GM12878 (cell line): Measurements from ENCODE around the gene IGLL5. TPM values are rescaled to one million over a fixed set of nuclear protein-coding genes. Genes with fewer than 3 reads are reported as not detected.

Experiments
- ATAC-seq: fragments of 200-7000 bp; cut with Tn5 transposase; 3 replicates; pipeline ENCODE4 v1.9.1; 2020; ENCODE audit warnings: mild to moderate bottlenecking, moderate library complexity
- BruUV-seq: library from RNA; stranded (reverse); fragments of 400-500 nt; replicated peaks from 2 replicates; lab custom pipeline; 2021; lab: Mats Ljungman, UMichigan
- CTCF ChIA-PET: fragments of 300-600 bp; sonication (Branson Sonifier 250); formaldehyde crosslinking; extraction: SDS; loops from one replicate; lab custom pipeline; 2021; ENCODE audit warnings: inconsistent platforms; lab: Yijun Ruan, JAX
- POLR2A ChIA-PET: fragments of 350-600 bp; formaldehyde crosslinking; extraction: SDS; loops from one replicate; lab custom pipeline; 2021; ENCODE audit warnings: inconsistent platforms; lab: Charles Lee
- RAD21 ChIA-PET: fragments of 300-600 bp; sonication (Branson Sonifier 250); formaldehyde crosslinking; loops from one replicate; lab custom pipeline; 2023; ENCODE audit warnings: antibody characterized with exemption; ENCODE audit not compliant: unreplicated experiment; lab: Charles Lee
- SMC1A ChIA-PET: fragments of 300-600 bp; sonication (Branson Sonifier 250); formaldehyde crosslinking; loops from one replicate; lab custom pipeline; 2023; ENCODE audit not compliant: unreplicated experiment, uncharacterized antibody; lab: Charles Lee
- DNase-seq: peaks from one replicate; pipeline ENCODE4 v3.0.0-alpha.2; 2011; ENCODE audit warnings: low read depth, low spot score
- FAIRE-seq: peaks from 3 replicates; lab custom pipeline; 2011; peaks lifted over from hg19 to GRCh38; lab: Jason Lieb, UNC
- H2AFZ ChIP-seq: 2 replicates; pipeline ENCODE4 v1.6.0; 2011; ENCODE audit warnings: low read depth, low read length, control low read depth; ENCODE audit not compliant: control insufficient read depth
- H3K27ac ChIP-seq: 2 replicates; pipeline ENCODE4 v1.5.1; 2011; ENCODE audit warnings: control low read depth; ENCODE audit not compliant: control insufficient read depth, insufficient read depth
- H3K27me3 ChIP-seq, 2 experiments: replicated peaks in 1 of 2; 2 replicates each; pipeline versions ENCODE4 v1.6.0 to v1.6.1; 2011; ENCODE audit warnings: low read length in 1 of 2; ENCODE audit not compliant: control insufficient read depth in 2 of 2, insufficient read depth in 2 of 2
- H3K36me3 ChIP-seq, 2 experiments: 2 replicates each; pipeline ENCODE4 v1.5.1; 2011; ENCODE audit warnings: low read length in 1 of 2; ENCODE audit not compliant: control insufficient read depth in 2 of 2, insufficient read depth in 2 of 2
- H3K4me1 ChIP-seq: 2 replicates; pipeline ENCODE4 v1.6.1; 2011; ENCODE audit warnings: mild to moderate bottlenecking, low read length, moderate library complexity, mixed read lengths; ENCODE audit not compliant: control insufficient read depth, insufficient read depth
- H3K4me2 ChIP-seq: 2 replicates; pipeline ENCODE4 v1.6.0; 2011; ENCODE audit warnings: control low read depth; ENCODE audit not compliant: control insufficient read depth, insufficient read depth
- H3K4me3 ChIP-seq: fragments of 200-600 bp; sonication (generic); 2 replicates; pipeline ENCODE4 v1.5.1; 2016
- H3K79me2 ChIP-seq: 2 replicates; pipeline ENCODE4 v1.6.0; 2011; ENCODE audit warnings: low read length; ENCODE audit not compliant: control insufficient read depth, insufficient read depth
- H3K9ac ChIP-seq: 2 replicates; pipeline ENCODE4 v1.8.0; 2011; ENCODE audit warnings: low read length, control low read depth, mixed read lengths; ENCODE audit not compliant: control insufficient read depth, insufficient read depth
- H3K9me3 ChIP-seq: replicated peaks from 3 replicates; pipeline ENCODE4 v1.5.1; 2011; ENCODE audit warnings: mild to moderate bottlenecking, low read length; ENCODE audit not compliant: control insufficient read depth, insufficient read depth
- H4K20me1 ChIP-seq: 2 replicates; pipeline ENCODE4 v1.6.0; 2011; ENCODE audit not compliant: control insufficient read depth, insufficient read depth
- RBBP5 ChIP-seq: fragments of 200-600 bp; sonication (generic); conservative IDR thresholded peaks from 2 replicates; pipeline ENCODE4 v1.6.1; 2016
- SPI1 ChIP-seq: IDR thresholded peaks from 2 replicates; pipeline ENCODE4 v1.6.1; 2011; ENCODE audit warnings: low read depth, mild to moderate bottlenecking, low read length, moderate library complexity, borderline replicate concordance; ENCODE audit not compliant: insufficient read depth
- WGBS: methylation state at CpG from one replicate; pipeline ENCODE4 v1.1.6; 2016; ENCODE audit warnings: low lambda C conversion rate; ENCODE audit not compliant: insufficient replicate concordance, insufficient coverage; ENCODE audit errors: missing lambda C conversion rate; 5-methylcytosine and 5-hydroxymethylcytosine counted together
- in situ Hi-C: fragments of 300-500 bp; cut with MboI; formaldehyde crosslinking; loops from 9 replicates; pipeline ENCODE4 v1.14.3; 2018; ENCODE audit warnings: mixed read lengths
- intact Hi-C: fragments of 100-400 bp; cut with micrococcal nuclease; formaldehyde crosslinking; loops from one replicate; pipeline ENCODE4 v1.14.2; 2022; ENCODE audit not compliant: unreplicated experiment
- polyA plus RNA-seq, 11 experiments: library from polyadenylated mRNA; depleted of rRNA in 4 of 11; unstranded in 6 of 11; stranded (reverse) in 5 of 11; fragments of >200 nt; fragmentation: Nextera tagmentation in 4 of 11; fragmentation: Illumina TruSeq in 1 of 11; extraction: Ambion mirVana in 4 of 11; extraction: Trizol in 1 of 11; gene quantifications; 1 replicate in 1 of 11; 2 replicates in 10 of 11; pipeline versions ENCODE4 v1.2.1 to v1.2.3, GENCODE V29; 2011 to 2016; ENCODE audit warnings: inconsistent platforms in 2 of 11, missing spikeins in 2 of 11, low read depth in 1 of 11
- total RNA-seq, 4 experiments: library from RNA; depleted of rRNA in 3 of 4; stranded (reverse); fragments of >200 nt in 3 of 4; fragmentation: Illumina TruSeq in 1 of 4; extraction: Trizol in 1 of 4; gene quantifications; 2 replicates each; pipeline versions ENCODE4 v1.2.1 to v1.2.3, GENCODE V29; 2013 to 2021

IGLL5 gene
- total and polyA plus RNA-seq, 10 of the 15 experiments (the other 5 are each of a cell fraction or from before 2014, with no cell fraction given), result not detected

- RAD21 ChIA-PET, result interaction anchor here (1.0 to 1.4 kb wide), 2 partner anchors 8 to 17 kb away, joined by 3 to 4 read pairs; no protein-coding TSS in a partner anchor
- ATAC-seq (no peak), FAIRE-seq (no peak), DNase-seq (no peak)
- BruUV-seq, result no TSS peak
- Histone ChIP-seq H3K4me3 (no peak overlapping the region), H3K36me3 (no peaks in the 10 kb centered on the region), H3K9me3 (no peaks in the 10 kb centered on the region), H3K9ac (no peak overlapping the region), H3K27me3 (no peaks in the 10 kb centered on the region), H2AFZ (no peak overlapping the region), H3K4me2 (no peak overlapping the region), H3K27ac (no peak overlapping the region), H3K79me2 (no peaks in the 10 kb centered on the region), H3K4me1 (peaks cover 36% of the 10 kb centered on the region), H4K20me1 (no peaks in the 10 kb centered on the region)
- SMC1A ChIA-PET, result interaction anchor here (1.1 to 3.1 kb wide), 3 partner anchors 9 to 17 kb away, joined by 3 to 18 read pairs (median 11); no protein-coding TSS in a partner anchor
- intact Hi-C loops, result no loop called here
- in situ Hi-C loops, result loop anchor here (5.0 to 25.0 kb wide), 3 partner anchors 557 to 1199 kb away; no protein-coding TSS in a partner anchor
- 59% methylated on average over 15 of the region's 15 CpGs for WGBS
- TF ChIP-seq RBBP5 (no peak), SPI1 (0 out of 2 replicates have a peak, but pooled peaks have one; percentile 7)
- CTCF ChIA-PET, result interaction anchor here (0.6 to 1.7 kb wide), 2 partner anchors 10 to 1864 kb away, joined by 3 to 4 read pairs; no protein-coding TSS in a partner anchor
- POLR2A ChIA-PET, result interaction anchor here (1.0 to 2.0 kb wide), 2 partner anchors 9 to 24 kb away, joined by 3 to 8 read pairs; no protein-coding TSS in a partner anchor
Measured at GRCh38 chr22:22911327-22912134, 23.9 kb downstream of the IGLL5 start.
